HG02642 (cell line): ENCODE data around the gene NCF4.

ENCODE experiments used
- ATAC-seq: cut with Tn5 transposase; IDR thresholded peaks from one replicate; pipeline ENCODE4 v1.9.1; 2021; ENCODE audit warnings: mild to moderate bottlenecking; ENCODE audit not compliant: unreplicated experiment, poor library complexity

NCF4 gene

DNA sequence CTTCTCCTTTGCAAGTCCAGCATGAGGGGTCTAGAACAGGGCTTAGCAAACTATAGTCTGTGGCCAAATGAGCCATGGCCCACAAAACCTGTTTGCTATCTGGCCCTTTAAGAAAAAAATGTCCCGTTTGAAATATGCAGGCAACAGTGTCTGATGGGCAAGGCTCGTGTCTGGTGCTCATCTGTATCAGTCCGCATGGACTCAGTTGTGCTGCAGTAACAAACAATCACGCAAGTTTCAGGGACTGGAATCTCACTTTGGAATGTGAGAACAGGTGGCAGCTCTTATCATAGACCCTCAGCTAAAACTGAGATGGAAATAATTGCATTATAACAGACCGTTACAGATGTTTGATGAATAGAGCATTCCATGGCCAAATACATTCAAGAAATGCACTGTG lies 24.9 kb upstream of the NCF4 start:
- ATAC-seq: no peak

DNA sequence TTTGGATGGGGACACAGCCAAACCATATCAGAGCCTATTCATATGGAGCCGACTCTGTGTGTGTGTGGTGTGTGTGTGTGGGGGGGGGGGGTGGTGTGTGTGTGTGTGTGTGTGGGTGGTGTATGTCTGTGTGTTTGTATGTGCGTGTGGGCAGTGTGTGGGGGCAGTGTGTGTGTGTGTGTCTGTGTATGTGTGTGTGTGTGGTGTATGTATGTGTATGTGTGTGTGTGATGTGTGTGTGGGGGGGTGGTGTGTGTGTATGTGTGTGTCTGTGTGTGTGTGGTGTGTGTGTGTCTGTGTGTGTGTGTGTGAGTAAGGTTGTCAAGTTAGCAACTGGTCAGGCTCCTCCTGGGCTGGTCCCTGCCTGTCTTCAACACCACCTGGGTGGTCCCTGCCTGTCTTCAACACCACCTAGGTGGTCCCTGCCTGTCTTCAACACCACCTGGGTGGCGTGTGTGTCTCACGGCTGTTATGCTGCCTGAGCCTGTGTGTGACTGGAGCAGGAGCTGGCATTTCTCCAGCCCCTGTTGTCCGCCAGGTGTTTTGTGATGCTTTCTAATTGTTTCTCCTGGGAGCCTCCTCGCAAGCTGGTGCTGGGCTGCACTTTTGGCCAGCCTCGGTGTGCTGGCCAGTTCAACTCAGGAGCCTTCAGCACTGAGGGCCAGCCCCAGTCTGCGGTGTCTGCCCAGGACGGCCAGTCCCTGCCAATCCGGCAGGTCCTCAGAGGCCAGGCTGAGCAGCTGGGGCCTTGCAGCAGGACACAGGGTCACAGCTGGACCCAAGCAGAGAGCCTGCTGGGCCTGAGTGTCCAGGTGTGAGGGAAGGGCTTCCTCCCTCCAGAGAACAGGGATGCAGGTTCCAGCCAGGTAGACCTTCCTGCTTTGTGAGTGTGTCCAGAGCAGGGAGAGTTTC lies 22.4 kb upstream of the NCF4 start:
- ATAC-seq: no peak

DNA sequence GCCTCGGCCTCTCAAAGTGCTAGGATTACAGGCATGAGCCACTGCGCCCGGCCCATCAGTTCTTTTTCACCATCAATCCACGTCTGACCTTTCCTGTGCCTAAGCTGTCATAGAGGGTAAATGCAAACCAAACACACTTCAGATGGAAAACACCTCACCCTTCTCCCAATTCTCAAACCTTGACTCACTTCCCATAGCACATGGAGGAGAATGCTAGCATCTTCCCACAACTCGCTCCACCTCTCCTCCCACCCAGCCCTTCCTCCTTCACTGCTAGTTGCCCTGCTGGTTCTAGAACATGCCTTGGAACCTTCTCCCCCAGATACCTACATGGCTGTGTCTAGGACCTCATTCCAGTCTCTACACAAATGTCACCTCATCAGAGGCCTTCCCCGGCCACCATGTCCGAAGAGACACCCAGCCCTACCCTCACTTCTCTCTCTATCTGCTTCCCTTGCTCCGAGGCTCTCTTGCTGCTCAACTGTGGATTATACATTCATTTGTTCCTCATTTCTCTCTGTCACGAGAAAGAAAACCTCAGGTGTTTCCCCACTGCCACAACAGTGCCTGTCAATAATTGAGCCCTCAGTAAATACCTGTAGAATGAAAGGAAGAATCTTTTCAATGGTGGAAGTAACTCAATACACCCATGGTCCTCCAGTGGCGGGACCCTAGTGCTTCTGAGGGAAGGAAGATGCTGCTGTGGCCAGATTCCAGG lies 21.3 kb upstream of the NCF4 start:
- ATAC-seq: no peak

DNA sequence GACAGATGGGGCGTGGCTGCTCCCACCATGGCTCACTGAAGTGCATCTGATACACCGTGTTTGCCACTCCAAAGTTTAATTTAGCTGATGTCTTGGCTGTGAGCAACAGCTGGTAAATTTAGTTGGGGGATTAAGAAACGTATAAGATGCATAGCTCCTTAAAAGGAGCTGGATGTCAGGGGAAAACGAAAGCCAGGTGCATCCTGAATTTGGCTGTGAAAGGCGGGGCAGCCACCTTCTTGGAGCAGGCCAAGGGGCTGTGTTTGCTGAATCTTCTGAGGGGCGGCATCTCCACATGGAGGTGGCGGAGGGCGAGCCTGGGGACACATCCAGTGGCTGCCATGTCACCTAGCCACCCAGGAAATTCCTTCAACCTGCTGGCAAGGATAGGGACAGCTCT lies 20.7 kb upstream of the NCF4 start:
- no peak for ATAC-seq

DNA sequence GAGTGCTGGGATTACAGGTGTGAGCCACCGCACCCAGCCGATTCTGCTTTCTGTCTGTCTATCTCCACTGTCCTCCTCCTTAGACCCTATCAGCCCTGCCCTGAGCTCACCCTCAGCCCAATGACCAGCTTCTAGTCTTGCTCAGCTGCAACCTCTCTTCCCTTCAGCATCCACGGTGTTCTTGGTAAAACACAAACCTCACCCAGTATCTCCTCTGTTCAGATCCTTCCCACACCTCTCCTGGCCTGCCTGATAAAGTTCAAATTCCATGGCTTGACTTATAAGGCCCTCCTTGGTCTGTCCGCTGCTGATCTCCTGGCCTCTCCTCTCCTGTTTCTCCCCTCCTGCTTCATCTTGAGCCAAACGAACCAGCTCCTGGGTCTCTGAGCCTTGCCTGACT lies 14.5 kb upstream of the NCF4 start:
- no peak for ATAC-seq

DNA sequence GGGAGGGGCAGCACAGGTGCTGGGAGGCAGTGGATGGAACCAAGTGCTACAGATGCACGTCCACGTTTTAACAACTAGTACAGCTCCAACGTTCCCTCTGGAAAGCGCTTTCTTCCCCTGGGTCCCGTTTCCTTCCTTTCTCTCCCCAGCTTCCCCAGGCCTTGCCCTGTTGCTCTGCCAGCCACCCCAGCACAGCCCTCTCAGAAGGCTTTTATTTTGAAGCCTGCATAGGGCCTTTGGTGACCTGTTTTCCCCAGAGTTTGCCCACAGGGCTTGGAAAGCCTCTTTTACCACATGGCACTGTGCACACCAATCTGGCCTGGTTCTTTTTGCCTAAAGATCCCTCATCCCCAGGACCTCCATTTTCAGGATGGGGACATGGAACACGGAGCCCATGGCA lies 13.9 kb upstream of the NCF4 start:
- no peak for ATAC-seq

DNA sequence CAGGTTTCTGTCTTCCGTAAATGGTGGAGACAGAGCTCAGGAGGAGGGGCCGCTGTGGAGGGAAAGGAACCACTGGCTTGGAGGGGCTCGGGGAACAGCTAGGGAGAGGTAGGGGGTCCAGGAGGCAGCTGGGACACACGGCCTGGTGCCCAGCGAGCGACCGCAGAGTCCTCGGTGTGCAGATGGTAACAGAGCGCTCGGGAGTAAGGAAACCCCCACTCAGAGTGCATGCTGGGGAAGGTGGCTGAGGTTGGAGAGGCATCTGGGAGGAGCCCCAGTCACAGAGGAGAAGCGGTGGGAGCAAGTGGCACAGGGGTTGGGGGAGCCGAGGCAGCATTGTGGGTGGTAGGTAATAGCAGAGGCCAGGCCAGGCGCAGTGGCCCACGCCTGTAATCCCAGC lies 10.8 kb upstream of the NCF4 start:
- no peak for ATAC-seq

DNA sequence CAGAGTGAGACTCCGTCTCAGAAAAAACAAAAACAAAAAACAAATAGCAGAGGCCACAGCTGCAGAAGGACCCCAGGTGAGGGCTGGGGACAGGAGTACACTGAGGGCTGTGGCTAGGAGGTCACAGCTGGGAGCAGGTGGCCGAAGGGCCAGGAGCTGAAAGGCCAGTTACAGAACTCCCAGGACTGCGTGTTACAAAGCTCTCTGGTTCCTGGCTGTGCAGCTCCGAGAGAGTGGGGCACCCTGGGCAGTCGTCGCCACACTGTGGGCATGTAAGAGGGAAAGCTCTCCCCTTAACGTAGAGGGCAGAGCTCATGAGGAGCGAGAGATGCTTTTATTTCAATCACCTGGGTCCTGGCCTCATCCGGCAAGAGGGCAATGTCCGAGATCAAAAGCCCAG lies 10.1 kb upstream of the NCF4 start:
- no peak for ATAC-seq

DNA sequence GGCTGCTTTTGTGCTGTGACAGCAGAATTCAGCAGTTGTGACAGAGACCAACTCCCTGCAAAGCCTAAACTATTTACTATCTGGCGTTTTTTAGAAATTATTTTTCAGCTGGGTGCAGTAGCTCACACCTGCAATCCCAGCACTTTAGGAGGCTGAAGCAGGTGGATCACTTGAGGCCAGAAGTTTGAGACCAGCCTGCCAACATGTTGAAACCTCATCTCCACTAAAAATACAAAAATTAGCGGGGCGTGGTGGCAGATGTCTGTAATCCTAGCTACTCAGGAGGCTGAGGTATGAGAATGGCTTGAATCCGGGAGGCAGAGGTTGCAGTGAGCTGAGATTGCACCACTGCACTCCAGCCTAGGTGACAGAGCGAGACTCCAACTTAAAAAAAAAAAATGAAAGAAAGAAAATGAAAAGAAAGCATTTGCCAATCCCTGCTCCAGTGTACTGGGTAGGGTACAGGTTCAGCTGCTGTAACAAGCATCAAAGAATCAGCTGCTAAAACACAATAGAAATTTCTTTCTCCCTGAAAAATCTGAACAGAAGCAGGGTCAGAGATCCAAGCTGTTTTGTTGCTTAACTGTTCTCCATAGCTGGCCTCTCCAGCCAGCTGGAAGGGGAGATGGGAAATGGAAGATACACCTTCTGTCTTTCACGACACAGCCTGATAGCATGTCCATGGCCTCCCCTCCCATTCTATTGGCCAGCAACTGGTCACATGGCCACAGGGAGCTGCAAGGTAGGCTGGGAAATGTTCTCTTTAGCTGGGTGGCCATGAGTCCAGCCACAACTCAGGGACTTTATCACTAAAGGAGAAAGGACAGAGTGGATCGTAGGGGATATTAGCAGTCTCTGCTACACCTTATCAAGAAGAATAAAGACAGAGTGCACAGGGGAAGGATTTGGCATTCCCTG lies 8.5 kb upstream of the NCF4 start:
- no peak for ATAC-seq

DNA sequence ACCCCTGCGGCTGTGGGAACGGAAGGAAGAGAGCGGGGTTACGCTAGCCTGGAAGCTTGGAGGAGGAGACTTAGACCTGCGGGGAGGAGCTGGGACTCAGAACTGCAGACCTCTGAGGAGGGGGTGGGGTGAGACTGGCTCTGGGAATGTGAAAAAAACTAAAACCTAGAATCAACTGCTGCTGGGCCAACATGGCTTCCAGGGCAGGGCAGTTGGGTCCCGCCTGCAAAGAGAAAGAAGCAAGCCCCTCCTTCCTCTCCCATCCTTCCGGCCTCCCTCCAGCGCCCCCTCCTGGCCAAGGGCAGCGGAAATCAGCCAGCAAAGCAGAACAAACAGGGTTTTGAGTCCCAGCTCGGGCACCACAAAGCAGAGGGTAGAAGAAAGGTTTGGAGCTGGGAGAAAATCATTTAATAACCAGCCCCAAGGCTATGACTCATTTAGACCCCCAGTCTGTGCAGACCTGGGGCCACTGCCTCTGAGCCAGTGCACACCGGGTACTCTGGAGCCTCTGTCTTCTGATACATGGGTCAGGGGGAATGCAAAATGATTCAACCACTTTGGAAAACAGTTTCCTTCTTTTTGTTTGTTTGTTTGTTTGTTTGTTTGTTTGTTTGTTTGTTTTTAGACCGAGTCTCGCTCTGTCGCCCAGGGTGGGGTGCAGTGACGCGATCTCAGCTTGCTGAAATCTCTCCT lies 7.3 kb upstream of the NCF4 start:
- no peak for ATAC-seq

DNA sequence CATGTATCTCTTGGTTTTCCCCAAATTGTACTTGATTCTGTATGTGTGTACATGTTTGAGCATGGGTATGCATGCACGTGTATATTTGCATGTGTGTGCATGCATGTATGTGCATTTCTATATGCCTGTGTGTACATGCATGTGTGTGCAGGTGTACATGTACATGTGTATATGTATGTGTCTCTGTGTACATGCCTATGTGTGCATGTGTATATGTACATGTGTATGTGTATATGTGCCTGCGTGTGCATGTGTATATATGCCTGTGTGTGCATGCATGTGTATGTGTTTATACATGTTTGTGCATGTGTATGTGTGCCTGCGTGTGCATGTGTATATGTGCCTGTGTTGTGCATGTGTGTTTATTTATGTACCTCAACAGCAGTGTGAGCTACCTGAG lies 5.3 kb upstream of the NCF4 start:
- no peak for ATAC-seq

DNA sequence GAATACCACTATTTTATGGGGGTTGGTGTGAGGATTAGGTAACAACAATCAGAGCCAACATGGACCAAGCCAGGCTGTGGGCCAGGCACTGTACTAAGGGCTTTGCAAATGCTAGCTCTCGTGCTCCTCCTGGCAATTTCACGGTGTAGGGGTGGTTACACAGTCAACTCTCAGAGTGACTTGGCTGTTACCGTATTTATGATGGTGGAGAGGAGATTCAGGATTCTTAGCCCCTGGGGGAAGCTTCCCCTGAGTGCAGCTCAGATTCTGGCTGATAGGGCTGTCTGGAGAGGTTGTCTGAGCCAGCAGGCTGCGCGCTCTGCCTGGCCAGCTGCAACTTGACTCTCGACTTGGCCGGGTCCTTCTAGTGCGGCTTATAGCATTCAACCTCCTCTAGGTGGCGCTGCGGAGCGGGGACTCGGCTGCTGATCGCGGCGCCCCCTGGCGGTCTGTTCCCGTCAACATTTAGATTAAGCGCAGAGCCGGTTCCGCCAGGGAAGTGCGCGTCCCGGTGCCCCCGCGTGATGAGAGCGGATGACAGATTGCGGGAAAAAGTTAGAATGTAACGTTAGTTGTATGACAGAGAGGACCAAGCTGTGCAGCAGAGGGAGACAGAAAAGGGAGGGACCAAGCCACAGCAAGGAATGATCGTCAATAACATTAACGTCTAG lies 4.5 kb upstream of the NCF4 start:
- no peak for ATAC-seq

DNA sequence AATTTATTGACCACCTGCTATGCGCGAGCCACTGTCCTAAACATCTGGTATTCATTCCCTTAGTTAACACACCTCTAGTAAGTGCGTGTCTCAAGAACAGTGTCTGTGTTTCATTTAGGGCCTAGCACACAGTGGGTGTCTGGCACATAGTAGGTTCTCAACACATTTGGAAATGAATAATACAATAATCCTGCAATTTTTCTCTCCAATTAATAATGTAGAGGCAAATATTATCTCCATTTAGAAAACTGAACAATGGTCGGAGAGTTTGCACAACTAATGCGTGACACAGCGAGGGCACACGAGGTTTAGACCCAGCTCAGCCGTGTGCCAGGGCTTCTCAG lies 4.0 kb upstream of the NCF4 start:
- ATAC-seq: no peak

DNA sequence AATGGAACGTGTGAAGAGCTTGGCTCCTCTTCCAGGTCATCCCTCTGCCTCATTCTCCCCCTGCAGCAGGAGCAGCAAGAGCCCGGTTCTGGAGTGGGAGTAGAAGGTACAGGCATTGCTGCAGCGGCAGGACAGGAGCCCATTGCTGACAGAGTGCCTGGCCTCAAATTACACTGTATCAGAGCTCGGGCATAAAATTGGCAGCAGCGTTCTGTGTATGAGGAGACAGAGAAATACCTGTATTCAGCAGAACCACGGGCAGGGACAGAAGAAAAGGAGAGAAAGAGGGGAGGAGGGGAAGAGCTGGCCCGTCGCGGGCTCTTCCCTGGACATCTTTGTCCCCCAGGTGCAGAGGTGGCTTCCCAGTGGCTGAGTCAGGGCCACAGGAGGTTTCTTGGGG lies 2.6 kb upstream of the NCF4 start:
- no peak for ATAC-seq

DNA sequence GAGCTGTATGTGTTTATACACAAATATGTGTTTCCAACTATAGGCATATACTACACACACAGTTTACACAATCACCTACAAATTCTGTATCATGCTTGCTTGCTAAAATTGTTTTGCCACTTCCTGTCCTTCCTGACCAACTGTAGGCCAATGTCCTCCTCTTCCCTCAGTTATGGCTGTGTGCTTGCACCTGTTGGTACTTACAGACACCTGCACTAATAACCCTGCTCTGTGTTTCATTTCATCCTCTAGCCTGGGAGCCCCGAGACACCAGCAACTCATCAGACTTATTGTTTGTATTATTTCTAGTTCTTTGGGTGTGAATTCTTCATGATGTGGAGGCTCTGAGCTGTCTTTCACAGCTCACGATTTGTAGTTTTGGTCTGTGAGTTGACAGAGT lies 1.8 kb upstream of the NCF4 start:
- ATAC-seq: no peak

DNA sequence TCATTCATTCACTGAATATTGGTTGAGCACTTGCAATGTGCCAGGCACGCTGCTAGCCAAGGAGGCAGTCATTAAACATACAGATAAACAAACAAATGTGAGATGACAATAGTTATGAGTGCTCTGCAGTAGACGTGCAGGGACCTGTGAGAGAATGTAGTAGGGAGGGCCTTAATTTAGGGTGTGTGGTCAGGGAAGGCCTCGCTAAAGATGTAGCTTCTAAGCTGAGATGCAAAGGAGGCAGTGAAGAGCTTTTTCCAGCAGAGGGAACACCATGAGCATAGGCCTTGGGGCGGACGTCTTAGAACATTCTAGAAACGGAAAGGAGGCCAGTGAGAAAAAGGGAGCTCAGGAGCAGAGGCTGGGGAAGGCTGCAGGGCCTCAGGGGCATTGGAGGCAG lies 789 bp upstream of the NCF4 start:
- no peak for ATAC-seq

DNA sequence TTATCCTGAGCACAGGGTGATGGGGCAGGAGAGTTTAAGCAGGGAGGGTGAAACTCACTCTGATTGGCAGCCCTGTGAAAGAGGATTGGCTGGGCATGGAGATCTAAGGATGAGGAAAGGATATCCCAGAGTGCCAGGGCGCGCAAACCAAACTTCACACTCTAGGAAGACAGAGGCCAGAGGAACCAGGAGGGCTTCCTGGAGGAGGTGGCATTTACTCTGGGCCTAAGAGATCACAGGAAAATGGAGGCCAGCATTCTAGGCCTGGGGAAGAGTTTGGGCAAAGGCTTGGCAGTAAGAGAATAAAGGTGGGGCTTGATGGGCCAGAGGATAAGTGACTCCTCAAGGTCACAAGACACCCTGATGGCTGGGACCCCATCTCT lies 377 bp upstream of the NCF4 start:
- no peak for ATAC-seq

DNA sequence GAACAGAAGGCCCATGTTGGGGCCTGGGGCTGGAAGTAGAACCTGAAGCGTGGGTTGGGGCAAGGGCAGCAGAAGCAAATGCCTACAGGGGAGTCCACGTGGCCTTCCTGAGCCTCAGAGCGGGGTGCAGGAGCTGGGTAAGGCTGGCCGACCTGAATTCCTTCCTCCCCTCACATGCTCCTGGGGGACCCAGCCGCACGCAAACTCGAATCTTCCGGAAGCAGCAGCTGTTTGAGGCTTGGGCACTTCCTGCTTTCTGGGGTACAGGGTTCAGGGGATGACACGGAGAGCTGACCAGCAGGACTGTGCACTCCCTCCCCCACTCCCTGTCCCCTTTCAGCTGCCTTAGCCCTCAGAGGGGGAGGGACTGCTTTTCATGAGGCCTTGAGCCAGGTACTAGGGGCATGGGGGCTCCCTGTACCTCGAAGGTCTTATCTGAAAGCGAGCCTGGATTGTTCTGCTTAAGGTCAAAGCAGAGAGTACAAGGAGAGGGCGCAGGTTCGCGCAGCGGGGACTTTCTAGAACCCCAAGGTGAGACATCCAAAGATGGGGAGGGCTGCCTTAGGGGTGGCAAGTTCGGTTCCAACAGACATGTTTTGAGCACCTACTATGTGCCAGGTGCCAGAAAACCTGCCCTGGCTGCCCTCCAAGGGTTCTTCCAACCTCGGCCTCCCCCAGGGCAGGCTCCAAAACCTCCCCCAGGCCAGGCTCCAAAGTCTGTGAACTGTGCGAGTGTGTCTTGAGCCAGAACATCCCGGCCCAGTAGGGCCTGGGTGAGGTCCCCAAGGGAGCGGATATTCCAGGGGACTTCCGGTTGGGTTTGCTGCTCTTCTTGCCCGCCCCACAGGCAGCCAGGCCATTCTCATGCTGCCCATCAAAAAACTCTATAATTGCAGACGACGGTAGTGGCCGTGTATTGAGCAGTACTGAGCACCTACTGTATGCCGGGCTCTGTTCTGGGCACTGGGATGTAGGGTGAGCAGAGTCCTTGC lies 1.7 kb downstream of the NCF4 start:
- ATAC-seq: no peak

DNA sequence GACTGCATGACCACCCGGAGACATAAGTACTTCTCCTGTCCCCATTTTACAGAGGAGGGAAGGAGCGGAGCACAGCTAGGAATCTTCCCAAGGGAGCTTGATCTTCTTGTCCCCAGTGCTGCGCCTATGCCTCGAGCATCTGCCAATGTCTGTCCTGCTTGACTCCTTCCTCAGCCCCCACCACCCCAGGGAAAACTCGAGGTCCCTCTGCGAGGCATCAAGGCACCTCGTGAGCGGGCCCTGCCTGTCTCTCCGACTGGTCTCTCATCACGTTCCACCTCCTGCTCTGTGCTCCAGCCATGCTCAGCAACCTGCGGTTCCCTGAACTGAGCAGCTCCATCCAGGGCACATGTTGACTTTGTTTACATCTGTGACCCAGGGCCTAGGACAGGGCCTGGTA lies 2.5 kb downstream of the NCF4 start:
- no peak for ATAC-seq
